ENCODE measurements around the gene TUNAR. TPM values are rescaled to one million over a fixed set of nuclear protein-coding genes. Genes with fewer than 3 reads are reported as not detected.

The TUNAR gene
- not detected for total RNA-seq

DNA sequence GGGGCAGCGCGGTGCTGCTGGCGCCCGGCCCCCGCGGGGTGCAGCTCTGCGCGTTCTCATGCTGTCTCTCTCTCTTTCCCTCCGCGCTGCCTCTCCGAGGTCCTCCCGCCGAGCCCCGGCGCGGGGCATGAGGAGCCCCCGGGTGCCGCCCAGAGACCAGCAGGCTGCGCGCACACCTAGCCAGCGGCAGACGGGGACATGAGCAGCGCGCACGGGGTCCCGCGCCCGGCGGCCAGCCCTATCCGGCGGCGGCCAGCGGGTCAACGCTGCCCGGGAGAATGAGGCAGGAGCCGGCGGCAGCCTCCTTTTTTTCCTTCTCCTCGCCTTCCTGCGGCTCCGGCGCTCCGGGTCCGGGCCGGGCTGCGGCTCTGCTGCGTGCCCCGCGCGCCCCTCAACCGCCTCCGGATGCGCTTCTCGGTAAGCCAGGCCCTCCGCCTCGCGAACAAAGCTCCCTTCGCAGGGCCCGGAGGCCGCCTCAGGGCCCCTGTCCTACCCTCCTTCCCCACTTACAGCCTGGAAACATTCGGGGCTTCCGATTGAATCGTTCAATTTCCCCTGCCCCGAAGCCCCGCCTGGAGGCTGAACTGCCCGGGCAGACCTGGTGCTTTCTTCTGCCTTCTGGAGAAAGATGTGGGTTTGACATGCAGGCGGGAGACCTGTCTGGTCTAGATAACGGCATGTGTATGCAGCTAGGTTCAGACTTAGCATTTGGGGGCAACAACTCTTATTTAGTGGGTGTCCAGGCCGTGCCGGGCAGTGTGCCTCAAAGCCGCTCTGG lies at the start of gene TUNAR:
TSS of gene TUNAR (plus strand) at position 72 of the 778 bp plus-strand sequence.
- DNase-seq = no peak
- Mint-ChIP-seq H3K36me3 (ENCODE audit: low read depth) (no peaks in the 10 kb centered on the region), H3K27ac (no peak within 1 kb of the TSS), H3K27me3 (ENCODE audit: low read depth) (peaks cover 46% of the 10 kb centered on the region), H3K9me3 (no peaks in the 10 kb centered on the region), H3K4me3 (no peak within 1 kb of the TSS), H3K4me1 (ENCODE audit: low read depth) (peaks cover 7% of the 10 kb centered on the region)
- CTCF ChIA-PET = no interaction called here
- intact Hi-C loops (cut with micrococcal nuclease) = no loop called here

DNA sequence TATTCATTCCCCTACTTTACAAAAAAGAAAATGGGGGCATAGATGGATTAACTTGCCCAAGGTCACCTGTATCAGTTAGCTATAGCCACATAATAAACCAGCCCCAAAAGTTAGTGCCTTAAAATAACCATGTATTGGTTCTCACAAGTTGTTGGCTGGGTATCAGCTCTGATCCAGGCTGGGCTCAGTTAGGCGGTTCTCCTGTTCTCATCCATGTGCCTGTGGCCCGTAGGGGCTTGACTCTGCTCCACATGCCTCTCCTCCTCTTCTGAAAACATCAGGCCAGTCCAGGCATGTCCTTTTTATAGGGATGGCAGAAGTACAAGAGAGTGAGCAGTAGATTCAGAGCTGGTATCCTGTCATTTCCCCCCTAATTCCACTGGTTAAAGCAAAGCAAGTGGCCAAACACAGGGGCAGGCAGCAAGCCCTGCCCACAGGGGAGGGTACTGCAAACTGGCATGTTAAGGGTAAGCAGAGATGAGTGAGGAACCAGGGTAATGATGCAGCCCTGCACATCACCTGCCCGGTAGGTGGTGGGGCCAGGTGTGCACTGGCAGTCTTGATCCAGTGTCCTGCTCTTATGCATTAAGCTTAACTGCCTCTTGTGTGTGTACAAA lies 47.9 kb upstream of the TUNAR start:
- Mint-ChIP-seq H3K9me3 (peaks cover 2% of the 10 kb centered on the region), H3K36me3 (ENCODE audit: low read depth) (no peaks in the 10 kb centered on the region), H3K4me3 (no peak overlapping the region), H3K4me1 (ENCODE audit: low read depth) (no peaks in the 10 kb centered on the region), H3K27me3 (ENCODE audit: low read depth) (peaks cover 43% of the 10 kb centered on the region), H3K27ac (no peak overlapping the region)
- intact Hi-C loops (cut with micrococcal nuclease) = no loop called here
- no peak for DNase-seq
- CTCF ChIA-PET = no interaction called here

DNA sequence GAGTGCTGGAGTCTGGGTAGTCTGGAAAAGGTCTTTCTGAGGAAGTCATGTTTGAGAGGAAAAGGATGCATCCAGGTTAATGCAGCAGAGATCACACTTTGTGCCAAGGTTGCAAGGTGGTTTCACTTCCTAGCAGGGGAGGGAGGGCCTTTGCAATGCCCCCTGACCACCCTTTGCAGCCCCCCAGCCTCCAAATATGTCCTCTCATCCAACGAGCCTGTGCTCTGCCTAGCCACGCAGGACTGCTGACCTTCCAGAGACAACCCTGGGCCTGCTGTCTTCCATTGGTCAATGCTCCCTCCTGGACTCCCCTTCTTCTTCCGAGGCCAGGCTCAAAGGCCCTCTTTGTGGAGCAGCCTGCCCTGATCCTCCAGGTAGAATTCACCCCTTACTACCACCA lies 47.3 kb upstream of the TUNAR start:
- H3K36me3 Mint-ChIP-seq (ENCODE audit: low read depth) = no peaks in the 10 kb centered on the region
- no peak overlapping the region for H3K4me3 Mint-ChIP-seq
- peaks cover 43% of the 10 kb centered on the region for H3K27me3 Mint-ChIP-seq (ENCODE audit: low read depth)
- no peaks in the 10 kb centered on the region for H3K4me1 Mint-ChIP-seq (ENCODE audit: low read depth)
- no peak for DNase-seq
- CTCF ChIA-PET = no interaction called here
- intact Hi-C loops (cut with micrococcal nuclease) = no loop called here
- no peak overlapping the region for H3K27ac Mint-ChIP-seq
- H3K9me3 Mint-ChIP-seq = peaks cover 2% of the 10 kb centered on the region

DNA sequence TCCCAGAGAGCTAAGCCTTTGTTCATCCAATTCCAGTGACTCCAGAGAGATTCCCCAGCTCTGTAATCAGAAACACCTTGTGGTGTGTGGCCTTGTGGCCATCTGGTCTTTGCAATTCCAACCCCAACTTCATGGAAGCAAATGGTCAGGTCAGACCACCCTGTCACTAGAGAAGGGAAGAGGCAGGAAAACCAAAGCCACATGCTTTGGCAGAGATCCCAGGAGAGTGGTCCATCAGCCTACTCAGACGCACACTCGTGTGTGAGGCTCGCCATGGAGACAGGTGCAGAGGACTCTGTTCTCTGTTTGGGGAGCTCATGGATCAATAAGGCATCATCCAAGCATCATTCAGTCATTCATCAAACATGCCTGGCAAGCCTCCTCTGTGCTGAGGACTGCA lies 46.2 kb upstream of the TUNAR start:
- Mint-ChIP-seq H3K27me3 (ENCODE audit: low read depth) (peaks cover 43% of the 10 kb centered on the region), H3K27ac (no peak overlapping the region), H3K4me3 (no peak overlapping the region), H3K36me3 (ENCODE audit: low read depth) (no peaks in the 10 kb centered on the region), H3K9me3 (peaks cover 2% of the 10 kb centered on the region), H3K4me1 (ENCODE audit: low read depth) (peaks cover 2% of the 10 kb centered on the region)
- CTCF ChIA-PET = no interaction called here
- no peak for DNase-seq
- intact Hi-C loops (cut with micrococcal nuclease) = no loop called here

DNA sequence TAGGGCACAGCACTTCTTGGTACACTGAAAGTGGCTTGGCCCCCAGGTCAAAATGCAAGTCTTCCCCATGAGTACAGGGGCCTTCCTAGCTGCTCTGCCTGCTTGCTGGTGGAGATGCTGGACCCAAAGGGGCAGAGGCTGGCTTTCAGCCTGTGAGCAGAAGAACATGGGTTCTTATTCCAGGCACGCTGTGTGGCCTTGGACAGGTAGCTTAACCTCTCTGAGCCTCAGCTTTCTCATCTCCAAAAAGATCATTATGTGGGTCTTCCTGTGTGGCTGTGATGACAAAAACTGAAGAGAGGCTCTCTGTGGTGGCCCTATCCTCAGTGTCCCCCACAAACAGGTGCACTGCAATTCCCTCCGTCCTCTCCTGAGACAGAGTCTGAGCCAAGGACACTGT lies 45.6 kb upstream of the TUNAR start:
- intact Hi-C loops (cut with micrococcal nuclease) = no loop called here
- H3K4me1 Mint-ChIP-seq (ENCODE audit: low read depth) = peaks cover 2% of the 10 kb centered on the region
- CTCF ChIA-PET = no interaction called here
- H3K27ac Mint-ChIP-seq = no peak overlapping the region
- H3K27me3 Mint-ChIP-seq (ENCODE audit: low read depth) = peaks cover 43% of the 10 kb centered on the region
- no peak overlapping the region for H3K4me3 Mint-ChIP-seq
- DNase-seq = no peak
- H3K9me3 Mint-ChIP-seq = peaks cover 2% of the 10 kb centered on the region
- H3K36me3 Mint-ChIP-seq (ENCODE audit: low read depth) = no peaks in the 10 kb centered on the region

DNA sequence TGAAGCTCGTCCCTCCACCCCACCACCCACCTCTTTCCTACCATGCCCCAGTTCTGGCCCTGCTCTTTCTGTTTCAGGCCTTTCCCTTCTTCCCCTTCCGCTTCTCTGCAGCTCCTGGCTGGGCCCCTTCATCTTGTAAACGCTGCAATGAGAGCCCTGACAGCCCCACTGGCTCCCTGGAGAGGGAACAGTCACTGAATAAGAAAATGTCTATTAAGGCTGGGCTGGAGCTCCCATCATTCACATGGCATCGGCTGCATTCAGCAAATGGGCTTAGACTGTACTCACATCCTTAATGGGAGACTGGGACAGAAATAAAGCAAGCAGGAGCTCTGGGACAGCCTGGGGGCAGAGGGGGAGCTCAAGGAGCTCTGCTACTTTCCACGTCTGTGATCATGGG lies 45.2 kb upstream of the TUNAR start:
- DNase-seq = no peak
- H3K4me1 Mint-ChIP-seq (ENCODE audit: low read depth) = peaks cover 2% of the 10 kb centered on the region
- CTCF ChIA-PET = no interaction called here
- H3K36me3 Mint-ChIP-seq (ENCODE audit: low read depth) = no peaks in the 10 kb centered on the region
- peaks cover 43% of the 10 kb centered on the region for H3K27me3 Mint-ChIP-seq (ENCODE audit: low read depth)
- peaks cover 2% of the 10 kb centered on the region for H3K9me3 Mint-ChIP-seq
- intact Hi-C loops (cut with micrococcal nuclease) = no loop called here
- no peak overlapping the region for H3K4me3 Mint-ChIP-seq
- no peak overlapping the region for H3K27ac Mint-ChIP-seq

DNA sequence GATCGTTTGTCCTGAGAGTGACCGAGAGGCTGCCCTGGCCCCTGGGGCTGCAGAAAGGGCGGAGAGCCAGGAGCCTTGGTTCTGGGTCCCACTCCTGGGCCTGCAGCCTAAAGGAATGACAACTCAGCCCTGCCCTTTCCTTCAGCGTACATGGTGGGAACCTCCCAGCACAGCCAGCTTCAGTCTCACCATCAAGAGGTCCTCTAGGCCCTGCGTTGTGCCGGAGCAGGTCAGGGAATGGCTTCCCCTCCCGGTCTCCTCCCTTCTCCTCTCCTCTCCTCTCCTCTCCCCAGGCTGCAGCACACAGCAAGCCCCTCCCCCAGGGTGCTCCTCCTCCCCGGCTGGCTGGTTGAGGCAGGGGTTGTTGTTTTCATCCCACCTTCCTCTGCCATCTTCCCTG lies 44.6 kb upstream of the TUNAR start:
- CTCF ChIA-PET = no interaction called here
- intact Hi-C loops (cut with micrococcal nuclease) = no loop called here
- no peak overlapping the region for H3K27ac Mint-ChIP-seq

DNA sequence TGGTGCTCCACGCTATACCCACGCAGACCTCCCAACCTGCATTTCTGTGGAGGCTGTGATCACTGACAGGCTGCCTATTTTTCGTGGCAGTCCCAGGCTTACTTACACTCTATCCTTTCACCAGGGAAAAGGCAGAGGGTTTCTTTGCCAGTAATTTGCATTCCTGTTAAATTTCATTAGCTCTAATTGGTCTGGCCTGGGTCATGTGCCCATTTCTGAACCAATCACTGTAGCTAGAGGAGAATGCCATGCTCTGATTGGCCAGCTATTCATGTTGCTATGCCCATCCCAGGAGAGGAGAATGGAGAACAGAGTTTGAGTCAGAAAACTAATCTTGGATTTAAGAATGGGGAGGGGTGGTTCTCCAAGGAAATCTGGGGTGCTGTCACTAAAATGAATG lies 43.2 kb upstream of the TUNAR start:
- Mint-ChIP-seq H3K36me3 (ENCODE audit: low read depth) (no peaks in the 10 kb centered on the region), H3K4me1 (ENCODE audit: low read depth) (peaks cover 2% of the 10 kb centered on the region), H3K27ac (no peak overlapping the region), H3K4me3 (no peak overlapping the region), H3K9me3 (peaks cover under 1% of the 10 kb centered on the region), H3K27me3 (ENCODE audit: low read depth) (peaks cover 36% of the 10 kb centered on the region)
- DNase-seq = no peak
- intact Hi-C loops (cut with micrococcal nuclease) = no loop called here
- CTCF ChIA-PET = no interaction called here

More for the DNA sequence above, 44.6 kb upstream of the TUNAR start:
- Mint-ChIP-seq H3K4me1 (ENCODE audit: low read depth) (peaks cover 2% of the 10 kb centered on the region), H3K27me3 (ENCODE audit: low read depth) (peaks cover 44% of the 10 kb centered on the region), H3K36me3 (ENCODE audit: low read depth) (no peaks in the 10 kb centered on the region), H3K4me3 (no peak overlapping the region), H3K9me3 (peaks cover 2% of the 10 kb centered on the region)
- DNase-seq = no peak

DNA sequence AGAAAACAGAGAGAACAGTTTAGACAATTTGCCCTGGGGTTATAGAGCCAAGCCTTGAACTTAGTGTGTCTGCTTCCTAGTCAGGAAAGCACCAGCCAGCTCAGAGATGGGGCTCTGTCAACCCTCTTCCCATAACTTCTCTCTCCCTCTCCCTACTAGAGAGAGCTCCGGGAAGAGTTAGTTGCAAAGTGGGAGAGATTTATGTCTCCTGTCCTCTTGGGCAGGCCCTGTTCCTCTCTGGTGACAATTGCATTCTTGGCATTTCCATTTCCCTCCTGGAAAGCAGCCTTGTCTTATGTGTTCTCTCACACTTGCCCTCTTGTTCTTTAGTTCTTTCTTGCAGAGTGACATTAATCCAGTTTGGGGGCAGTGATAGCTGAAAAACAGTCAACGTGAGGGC lies 42.1 kb upstream of the TUNAR start:
- CTCF ChIA-PET = interaction anchor here (0.8 kb wide), 1 partner anchor 46 kb away, joined by 3 read pairs; no protein-coding TSS in a partner anchor
- intact Hi-C loops (cut with micrococcal nuclease) = no loop called here
- Mint-ChIP-seq H3K27me3 (ENCODE audit: low read depth) (peaks cover 28% of the 10 kb centered on the region), H3K4me1 (ENCODE audit: low read depth) (peaks cover 2% of the 10 kb centered on the region), H3K27ac (no peak overlapping the region), H3K36me3 (ENCODE audit: low read depth) (no peaks in the 10 kb centered on the region), H3K9me3 (no peaks in the 10 kb centered on the region), H3K4me3 (no peak overlapping the region)
- DNase-seq = no peak

DNA sequence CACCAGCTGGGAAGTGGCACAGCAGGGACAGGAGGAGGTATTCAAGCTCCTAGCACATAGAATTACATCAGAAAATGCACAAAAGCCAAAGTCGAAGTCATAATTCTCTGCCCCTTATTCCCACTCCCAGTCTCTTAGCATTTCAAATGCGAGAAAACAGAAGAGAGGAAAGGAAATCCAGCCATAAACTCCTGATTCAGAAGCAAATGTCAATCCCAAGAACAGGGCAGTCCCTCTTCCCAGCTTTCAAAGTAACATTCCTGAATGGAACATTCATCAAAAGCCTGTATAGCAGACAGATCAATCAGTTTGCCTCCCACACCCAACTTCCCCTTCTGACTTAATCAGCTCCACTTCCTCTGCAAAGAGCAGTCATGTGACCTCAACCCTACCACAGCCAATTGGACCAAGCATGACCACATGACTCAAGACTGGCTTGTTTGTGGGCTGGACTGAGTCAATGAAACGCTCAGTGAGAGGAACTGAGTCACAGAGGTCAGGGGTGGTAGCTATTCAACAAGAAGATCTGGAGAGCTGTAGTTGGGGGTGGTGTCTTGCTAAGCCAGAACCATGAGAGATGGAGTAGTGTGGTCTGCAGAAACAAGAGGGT lies 41.4 kb upstream of the TUNAR start:
- Mint-ChIP-seq H3K4me1 (ENCODE audit: low read depth) (peaks cover 2% of the 10 kb centered on the region), H3K36me3 (ENCODE audit: low read depth) (no peaks in the 10 kb centered on the region), H3K4me3 (no peak overlapping the region), H3K9me3 (no peaks in the 10 kb centered on the region), H3K27ac (no peak overlapping the region), H3K27me3 (ENCODE audit: low read depth) (peaks cover 21% of the 10 kb centered on the region)
- DNase-seq = peak; percentile 49
- intact Hi-C loops (cut with micrococcal nuclease) = no loop called here
- CTCF ChIA-PET = interaction anchor here (0.6 to 0.8 kb wide), 2 partner anchors 27 to 45 kb away, joined by 3 to 4 read pairs; no protein-coding TSS in a partner anchor

DNA sequence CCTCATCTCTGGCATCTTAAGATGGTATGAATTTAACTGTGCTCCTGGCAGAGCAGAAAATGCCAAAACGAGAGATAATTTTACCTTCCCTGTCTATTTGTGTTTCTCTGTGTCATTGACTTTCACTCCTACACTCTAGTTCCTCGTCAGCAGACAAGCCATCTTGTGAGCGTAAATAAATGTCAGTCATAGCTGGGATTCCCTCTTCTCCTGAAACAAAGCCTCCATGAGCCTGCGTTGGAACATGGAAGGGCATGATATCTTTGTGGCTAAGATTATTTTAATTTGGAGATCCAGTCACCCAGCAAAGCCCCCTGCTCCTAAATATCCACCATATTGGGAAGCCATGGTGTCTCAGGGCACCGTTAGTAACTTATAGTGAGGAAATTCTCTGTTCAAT lies 37.8 kb upstream of the TUNAR start:
- no peak for DNase-seq
- no peak overlapping the region for H3K4me3 Mint-ChIP-seq
- H3K27me3 Mint-ChIP-seq (ENCODE audit: low read depth) = peaks cover 7% of the 10 kb centered on the region
- no peaks in the 10 kb centered on the region for H3K36me3 Mint-ChIP-seq (ENCODE audit: low read depth)
- peaks cover 2% of the 10 kb centered on the region for H3K4me1 Mint-ChIP-seq (ENCODE audit: low read depth)
- no peak overlapping the region for H3K27ac Mint-ChIP-seq
- no peaks in the 10 kb centered on the region for H3K9me3 Mint-ChIP-seq
- intact Hi-C loops (cut with micrococcal nuclease) = no loop called here
- CTCF ChIA-PET = no interaction called here

DNA sequence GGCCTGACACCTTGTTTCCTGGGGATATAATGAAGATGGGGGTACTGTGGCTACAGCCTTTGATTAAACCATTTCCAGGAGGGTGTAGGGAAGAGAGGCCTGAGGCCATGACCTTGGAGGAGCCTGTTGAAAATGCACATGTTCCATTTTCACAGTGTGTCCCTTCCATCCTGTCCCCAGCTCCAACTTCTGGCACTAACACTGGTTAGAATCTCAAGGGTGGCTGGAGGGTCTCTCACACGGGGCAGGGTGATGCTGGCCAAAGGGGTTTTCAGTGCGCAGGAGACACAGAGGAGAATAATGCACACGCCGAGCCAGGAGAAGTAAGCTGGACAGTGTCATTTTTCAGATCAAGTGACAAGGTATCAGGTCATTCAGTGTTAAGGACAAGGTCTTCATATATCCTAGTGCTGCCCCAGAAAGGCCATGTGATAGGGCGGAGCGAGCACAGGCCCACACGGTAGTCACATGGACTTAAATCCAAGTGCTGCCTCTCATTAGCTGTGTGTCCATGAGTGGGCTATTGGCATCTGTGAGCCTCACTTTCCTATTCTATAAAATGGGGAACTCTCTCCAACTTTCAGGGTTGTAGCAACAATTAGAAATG lies 36.4 kb upstream of the TUNAR start:
- Mint-ChIP-seq H3K9me3 (no peaks in the 10 kb centered on the region), H3K4me1 (ENCODE audit: low read depth) (no peaks in the 10 kb centered on the region), H3K27me3 (ENCODE audit: low read depth) (peaks cover 7% of the 10 kb centered on the region), H3K36me3 (ENCODE audit: low read depth) (no peaks in the 10 kb centered on the region), H3K4me3 (no peak overlapping the region), H3K27ac (no peak overlapping the region)
- intact Hi-C loops (cut with micrococcal nuclease) = no loop called here
- CTCF ChIA-PET = no interaction called here
- no peak for DNase-seq

All from activated naive CD4-positive, alpha-beta T cell treated with anti-CD3 and anti-CD28 coated beads for 36 hours (primary cell).